Measurements from ENCODE around the gene MYOM3.

Gene MYOM3

DNA sequence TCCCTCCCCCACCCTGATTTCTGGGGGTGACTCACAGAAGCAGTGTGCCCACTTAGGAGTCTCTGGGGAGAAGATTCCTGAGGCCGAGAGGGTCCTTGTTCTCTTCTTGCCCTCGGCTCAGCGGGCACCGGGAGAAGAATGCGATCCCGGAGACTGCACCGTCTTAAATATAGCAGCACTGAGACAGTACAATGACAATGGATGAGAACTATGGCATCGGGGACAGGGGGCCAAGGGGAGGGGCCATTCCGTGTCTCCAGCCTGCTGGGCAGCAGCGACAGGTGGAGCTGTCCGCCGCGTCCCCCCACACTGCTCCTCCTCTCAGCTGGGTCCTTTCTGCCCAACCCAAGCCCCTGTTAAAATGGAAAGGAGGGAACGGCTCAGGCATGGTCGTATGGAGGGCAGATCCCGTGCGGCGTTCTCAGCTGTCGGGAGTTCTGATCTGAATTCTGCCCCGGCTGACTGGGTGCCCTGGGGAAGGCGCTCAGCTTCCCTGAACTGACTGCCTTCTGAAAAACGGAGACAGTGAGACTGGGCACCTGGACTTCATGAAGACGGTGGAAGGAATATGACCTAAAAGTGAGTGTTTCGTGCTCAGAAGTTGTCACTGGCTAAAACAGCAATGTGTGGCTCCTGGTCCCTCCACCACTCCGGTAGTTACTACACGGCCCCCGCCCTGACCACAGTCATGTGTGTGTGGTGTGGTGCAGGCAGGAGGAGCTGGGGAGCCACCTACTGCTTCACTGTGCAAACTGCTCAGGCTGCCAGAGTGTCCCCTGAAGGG, at the start of gene MYOM3:
MYOM3 (minus strand) TSS at position 140 of the 784 bp plus-strand sequence. CDS start 3,499 bp downstream, outside the sequence.
- peak; percentile 51 for DNase-seq (ENCODE audit: low spot score)

DNA sequence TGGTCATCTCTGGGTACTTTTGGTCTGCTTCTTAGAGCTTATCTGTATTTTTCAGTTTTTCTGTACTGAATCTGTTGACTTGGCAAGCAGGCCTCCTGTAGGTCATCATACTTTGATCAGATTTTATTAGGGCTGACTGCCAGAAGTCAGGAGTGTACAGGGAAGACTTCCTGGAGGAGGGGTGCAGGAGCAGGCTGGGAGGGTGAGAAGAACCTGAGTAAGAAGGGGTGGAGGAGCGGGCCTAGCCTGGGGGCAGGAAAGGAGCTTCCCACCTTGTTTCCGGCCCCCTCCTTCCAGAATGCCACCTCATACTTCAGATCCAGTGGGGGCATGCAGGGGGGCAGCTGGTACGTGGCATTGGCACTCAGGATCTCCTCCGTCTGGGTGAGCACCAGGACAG, 49.3 kb upstream of the MYOM3 start:
- DNase-seq (ENCODE audit: low spot score): no peak

DNA sequence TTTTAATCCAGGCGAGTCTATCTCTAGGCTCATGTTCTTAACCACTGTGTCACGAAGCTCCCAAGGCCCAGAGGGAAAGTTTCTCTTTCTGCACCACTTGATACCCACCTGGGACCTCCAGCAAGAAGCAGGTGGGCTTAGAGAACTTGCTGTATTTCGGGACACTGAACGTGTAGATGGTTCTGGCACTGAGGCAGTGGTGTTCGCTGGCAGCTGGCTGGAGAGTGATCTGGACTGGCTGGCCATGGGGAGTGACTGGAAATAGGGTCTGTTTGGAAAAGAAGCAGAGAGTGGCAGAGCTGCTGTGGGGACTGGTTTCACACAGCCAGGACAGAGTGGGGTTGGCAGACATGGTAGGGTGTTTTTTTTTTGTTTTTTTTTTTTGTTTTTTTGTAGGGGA, 47.4 kb upstream of the MYOM3 start:
- DNase-seq (ENCODE audit: low spot score): no peak

DNA sequence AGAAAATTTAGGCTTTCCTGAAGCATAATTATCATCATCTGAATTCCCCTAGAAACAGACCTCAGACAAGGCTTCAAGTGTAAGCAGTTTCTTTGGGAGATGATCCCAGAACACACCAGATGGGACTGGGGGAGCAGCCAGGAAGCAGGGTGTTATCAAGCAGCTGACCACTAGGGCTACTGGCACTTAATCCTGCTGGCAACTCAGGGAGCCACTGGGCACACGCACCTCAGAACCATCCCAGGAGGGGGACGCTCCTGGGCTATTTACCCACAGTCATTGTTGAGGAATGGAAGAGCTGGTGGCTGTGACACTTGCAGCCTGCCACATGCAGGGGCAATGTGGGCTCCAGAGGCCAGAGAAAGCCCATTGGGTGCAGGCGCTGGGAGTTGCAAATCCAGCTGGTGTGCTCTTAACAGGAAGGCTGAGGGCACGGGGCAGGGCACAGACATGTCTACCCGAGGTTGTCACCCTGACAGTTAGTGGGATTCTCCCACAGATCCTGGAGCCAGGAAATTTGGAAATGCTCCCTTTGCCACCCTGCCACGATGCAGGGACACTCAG, 46.1 kb upstream of the MYOM3 start:
- DNase-seq (ENCODE audit: low spot score): no peak

DNA sequence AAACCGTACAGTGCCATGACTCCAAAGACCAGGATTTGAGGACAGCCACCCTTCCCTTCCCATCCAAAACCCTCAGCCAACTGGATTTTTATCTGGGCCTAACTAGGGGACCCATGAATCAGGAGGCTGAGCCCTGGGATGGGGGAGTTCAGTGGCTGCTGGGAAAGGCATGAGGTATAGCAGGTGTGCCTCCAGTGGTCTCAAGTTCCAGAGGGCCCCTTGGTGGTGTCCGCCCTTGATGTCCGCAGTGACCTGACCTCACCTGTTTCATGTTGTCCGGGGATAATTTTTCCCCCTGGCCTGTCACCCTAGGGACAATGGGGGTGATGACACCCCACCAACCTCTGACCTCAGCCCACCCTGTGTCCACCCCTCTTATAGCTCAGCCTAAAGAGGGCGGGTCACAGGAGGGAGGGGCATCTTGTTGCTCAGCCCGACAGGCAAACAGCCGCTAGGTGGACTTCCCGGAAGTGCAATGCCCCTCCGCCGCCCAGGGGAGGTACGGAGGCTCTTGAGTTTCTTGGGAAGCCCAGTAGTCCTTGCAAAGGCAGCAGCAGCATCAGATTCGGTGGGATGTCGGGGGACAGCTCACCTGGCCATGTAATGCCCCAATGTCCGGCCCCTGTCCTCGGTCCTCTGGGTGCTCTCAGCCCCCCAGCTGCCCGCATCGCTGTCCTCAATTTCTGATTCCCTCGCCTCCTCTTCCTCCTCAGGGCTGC, 44.8 kb upstream of the MYOM3 start:
- no peak for DNase-seq (ENCODE audit: low spot score)

DNA sequence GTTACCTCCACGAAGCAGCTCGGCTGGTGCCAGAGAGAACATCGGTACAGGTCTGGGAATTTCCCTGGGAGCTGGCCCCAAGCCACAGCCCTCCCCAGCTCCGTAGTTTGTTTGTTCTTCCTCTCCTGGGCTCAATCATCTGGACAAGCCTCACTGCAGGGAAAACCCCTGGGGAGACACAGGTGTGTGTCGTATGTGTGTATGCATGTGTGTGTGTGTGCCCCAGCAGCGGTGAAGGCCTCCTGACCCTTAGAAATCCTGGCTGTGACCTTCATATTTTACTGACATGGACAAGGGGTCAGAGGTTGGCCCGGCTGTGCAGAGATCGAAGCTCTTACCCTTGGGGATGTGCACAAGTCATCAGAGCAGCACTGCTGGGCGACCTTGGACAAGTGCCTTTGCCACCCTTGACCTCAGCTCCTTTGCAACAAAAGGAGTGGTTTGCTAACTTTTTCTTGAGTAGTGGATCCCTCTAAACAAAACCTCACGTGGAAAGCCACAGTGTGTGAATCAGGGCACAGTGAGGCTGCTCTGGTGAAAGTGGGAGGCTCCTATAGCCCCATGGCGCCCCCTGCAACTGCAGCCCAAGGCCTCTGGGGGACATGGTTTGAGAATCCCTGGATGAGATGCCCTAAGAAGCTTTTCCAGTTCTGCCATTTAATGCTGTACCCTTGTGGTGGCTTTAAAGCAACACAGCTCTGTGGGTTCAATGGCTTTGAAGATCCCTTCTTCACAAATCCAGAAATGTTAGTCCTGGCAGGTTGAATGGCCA, 43.3 kb upstream of the MYOM3 start:
- no peak for DNase-seq (ENCODE audit: low spot score)

DNA sequence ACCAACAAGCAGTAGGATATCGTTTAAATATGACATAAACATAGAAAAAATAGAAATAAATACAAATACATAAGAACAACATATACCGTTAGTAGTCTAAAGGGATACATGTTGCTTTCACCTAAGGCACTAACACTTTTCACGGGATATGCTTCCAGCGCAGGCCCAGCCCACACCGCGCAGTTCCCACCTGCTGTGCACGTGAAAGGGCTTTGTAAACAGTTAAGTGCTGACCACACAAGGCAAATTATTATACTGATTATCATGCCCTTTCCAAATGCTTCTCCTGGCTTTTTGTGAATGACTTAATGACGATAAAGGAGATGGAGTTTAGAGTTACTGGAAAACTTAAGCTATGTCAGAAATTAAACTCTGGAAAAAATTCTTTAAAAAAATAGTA, 42.3 kb upstream of the MYOM3 start:
- DNase-seq (ENCODE audit: low spot score): no peak

DNA sequence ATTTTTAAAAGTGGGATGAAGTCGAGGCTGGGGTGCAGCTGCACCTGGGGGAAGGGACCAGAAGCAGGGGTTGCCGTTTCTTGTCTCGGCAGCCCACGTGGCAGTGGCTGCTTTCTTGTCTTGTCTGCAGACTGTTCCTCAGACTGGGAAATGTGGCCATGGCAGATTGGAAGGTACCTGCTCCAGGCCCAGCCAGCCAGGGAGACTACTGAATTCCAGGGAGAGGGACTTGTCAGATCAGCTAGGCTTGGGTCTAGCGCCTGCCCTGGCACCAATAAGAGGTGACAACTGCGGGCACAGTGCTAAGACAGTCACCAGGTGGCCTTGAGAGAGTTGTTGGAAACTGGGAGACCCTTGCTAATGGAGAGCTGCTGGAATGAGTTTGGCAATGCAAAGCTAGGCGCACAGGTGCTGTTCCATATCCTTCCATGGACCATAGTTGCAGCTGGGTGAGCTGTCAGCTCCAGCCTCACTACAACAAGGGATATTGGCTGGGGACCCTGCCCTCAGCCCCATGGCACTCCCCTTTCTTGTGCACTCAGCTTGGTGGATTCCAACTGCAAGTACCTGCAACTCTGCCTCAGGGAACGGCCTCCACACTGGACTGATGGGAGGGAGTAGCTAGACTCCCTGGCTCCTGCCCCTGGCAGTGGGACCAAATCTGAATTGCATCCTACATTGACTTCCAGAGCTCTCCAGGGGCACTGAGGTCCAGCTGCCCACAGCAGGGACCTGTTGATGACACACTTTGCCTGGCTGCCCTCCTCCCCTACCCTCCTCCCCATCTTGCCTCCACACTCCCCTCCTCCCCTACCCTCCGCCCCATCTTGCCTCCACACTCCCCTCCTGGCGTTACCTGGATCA, 40.9 kb upstream of the MYOM3 start:
- no peak for DNase-seq (ENCODE audit: low spot score)

DNA sequence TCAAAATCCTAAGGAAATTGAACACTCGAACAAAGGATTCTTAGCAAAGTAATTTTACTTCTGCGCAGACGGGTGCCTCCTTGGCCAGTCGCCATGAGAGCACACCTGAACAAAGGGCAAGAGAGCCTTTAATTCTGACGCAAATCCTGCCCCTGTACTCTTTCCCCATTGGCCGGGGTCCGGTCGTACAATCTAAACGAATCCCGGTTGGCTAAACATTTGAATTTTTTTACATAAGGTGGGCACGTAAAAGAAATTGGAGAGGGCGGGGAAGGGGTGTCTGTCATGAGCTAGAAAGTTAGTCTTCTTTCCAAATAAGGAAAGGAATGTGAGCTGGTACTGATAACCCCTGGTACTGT, 39.2 kb upstream of the MYOM3 start:
- no peak for DNase-seq (ENCODE audit: low spot score)

DNA sequence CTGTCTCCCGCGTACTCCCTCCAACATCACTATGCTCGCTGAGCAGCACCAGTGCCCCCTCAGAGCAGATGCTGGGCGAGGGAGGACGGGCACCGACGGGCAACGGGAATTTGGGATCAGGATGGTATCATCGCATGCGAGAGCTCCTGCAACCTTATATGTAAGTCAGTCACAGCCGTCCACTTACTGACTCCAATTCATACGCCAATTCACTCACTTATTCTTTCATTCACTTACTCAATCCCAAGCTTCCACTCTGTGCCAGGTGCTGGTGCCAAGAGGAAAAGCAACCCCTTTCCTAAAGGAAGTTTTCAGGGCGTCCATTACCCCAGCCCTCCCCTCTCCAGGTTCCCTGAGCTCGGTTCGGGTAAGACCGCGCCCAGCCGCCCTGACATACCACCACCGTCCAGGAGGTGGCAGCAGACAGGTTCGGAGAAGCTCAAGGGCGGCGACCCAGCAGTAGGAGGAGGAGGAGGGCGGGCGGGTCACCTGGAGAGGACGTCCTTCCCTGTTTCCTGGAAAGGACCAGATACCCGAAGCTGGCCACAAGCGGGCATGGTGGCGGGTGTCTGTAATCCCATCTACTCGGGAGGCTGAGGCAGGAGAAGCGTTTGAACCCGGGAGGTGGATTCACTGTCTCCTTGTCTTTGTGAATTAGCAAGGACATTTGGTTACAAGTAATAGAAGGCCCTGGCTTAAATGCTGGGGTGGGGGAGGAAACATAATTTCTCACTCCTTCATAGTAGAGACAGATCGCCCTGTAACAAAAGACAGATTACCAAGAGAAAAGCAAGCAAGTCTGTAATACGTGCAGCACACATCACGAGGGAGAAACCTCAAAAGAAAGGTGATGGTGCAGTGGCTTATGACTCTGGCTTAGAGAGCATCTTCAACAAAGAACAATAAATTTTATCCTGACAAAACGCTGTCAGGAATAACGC, 38.6 kb upstream of the MYOM3 start:
- DNase-seq (ENCODE audit: low spot score): peak; percentile 56

DNA sequence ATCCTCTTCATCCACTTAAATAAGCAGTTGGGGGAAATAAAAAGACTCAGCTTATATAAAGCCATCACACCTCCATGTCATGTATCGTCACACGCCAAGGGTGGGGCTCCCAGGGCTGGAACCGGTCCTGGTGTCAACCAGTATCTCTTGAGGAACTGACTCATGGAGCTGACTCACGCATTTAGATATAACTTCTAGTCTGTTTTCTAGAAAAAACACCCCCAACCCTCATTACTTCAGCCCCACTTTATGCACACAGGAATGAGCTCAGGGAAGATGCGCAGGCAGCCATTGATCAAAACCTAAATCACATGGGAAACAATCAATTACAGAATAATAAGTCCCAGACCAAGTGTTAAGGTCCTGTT, 37.9 kb upstream of the MYOM3 start:
- DNase-seq (ENCODE audit: low spot score): peak; percentile 37

DNA sequence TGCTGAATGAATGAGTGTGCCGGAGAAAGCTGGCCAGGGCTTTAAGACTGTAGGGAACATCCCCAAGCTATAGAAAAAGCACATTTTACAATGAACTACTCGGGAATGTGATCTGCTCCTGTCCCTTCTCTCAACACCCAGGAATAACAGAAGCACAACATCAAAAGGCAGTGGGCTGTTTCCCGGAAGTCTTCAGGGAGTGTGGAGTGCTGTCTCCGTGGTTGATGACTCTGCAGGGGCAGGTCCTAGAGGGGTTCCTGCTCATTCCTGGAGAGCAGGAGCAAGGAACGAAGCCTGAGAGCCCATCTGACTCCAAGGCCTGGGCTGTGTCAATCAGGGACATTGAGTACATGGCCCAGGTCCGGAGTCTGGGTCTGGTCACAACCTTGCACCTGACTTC, 35.9 kb upstream of the MYOM3 start:
- no peak for DNase-seq (ENCODE audit: low spot score)

DNA sequence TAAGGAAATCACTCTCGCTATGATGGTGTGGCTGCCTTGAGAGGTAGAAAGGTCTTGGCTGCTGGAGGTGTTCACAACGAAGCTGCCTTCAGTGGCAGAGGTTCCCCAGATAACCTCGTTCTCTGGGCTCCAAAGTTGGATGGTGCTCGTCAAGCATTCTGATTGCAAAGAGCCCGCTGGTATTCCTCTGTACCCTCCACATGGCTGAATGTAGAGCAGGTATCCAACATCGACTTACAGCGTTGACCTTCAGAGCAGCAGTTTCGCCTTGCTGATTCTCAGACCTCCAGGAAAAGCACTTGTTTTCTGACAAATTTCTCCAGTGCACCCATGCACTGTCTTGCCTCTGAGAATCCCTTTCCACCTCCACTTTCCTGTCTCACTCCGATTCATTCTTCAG, 35.3 kb upstream of the MYOM3 start:
- no peak for DNase-seq (ENCODE audit: low spot score)

DNA sequence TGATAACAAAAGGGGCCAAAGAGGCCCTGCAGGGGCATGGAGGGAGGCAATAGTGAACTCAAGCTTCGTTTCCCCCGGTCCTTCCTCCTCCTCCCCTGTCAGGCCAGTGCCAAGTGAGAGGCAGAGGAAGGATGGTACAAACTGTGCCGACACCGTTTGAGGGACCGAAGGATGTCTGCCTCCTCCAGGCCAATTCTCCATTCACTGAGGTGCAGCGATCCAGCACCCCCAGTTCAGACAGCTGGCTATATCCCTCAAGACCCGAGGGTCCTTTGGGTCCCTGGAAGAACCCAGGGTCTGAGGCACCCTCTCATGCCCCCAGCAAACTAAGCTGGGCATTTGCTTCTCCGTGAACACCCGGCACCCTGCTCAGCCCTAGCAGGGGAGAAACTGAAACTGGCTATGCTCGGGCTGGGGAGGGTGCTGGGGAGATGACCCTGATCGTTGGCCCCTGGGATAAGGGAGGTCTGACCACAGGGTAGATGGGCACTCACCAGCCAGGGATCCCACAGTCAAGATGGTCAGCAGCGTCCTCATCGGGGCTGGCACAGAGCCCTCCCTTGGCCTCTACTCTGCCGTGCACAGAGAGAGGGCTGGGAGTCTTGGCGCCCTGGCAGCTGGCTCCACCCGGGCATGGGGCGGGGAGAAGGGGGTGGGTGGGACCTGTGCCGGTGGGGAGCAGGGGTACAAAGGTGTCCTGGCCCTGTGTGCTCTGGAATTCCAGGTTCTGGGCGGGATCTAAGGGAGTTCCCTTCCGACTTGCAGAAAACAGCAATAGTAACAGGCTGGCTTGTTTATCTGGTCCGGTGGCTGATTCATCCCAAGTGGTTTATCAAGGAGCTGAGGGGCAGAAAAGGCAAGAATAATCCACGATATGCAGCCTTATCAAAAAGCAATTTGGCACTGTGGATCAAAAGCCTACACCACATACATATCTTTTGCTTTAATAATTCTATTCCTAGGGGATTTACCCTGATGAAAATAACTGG, 30.9 kb upstream of the MYOM3 start, which contains the start of gene IL22RA1:
IL22RA1 (minus strand) TSS at position 595 of the 989 bp plus-strand sequence; CDS start at position 537, 58 bp downstream.
- no peak for DNase-seq (ENCODE audit: low spot score)

DNA sequence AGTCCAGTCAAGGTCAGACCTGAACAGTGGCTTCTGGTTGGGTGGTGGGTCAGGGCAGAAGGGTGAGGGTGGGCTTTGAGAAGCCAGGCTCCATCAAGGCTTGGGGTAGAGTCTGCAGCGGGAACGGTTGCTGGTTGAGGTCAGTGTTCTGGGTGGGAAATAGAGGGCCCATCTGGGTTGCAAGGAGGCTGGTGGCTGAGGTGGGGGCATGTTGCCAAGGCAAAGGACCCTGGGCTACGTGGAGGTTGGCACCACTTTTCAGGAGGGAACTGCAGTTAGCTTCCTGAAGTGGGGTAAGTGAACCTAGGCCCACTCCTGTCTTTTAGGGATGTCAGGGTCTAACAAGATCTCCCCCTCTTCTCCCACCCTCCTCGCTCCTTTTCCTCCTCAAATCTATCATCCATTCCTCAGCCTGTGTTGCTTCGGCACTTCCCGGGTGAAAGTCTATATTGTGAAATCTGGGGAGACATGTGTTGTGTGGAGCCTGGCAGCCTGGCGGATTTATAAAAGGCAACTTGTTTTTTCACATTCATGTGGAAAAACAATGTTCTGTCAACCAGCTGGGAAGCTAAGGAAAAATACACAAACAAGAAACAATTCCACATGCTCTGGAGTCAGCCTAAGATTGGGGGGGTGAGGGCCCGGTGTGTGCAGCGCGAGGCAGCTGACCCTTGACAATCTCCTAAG, 29.5 kb upstream of the MYOM3 start:
- no peak for DNase-seq (ENCODE audit: low spot score)

DNA sequence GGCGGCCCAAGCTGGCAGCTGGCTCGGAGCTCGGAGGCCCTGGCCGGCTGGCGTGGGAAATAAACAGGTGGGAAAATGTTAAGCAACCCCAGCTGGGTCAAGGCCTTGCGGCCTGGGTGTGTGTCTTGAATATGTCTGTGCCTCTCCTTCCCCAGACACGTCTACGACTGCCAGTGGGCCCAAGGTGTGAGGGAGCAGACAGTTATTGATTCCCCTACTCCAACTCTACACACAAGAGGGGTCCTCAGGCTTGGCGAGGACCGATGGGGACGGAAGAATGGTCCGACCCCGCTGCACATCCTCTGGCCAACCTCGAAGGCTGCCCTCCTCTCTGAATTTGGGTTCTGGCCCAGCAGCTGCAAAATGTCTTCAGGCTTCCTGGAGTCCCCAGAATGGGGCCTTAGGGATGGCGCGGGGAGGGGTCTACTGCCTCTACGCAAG, 28.8 kb upstream of the MYOM3 start:
- no peak for DNase-seq (ENCODE audit: low spot score)

DNA sequence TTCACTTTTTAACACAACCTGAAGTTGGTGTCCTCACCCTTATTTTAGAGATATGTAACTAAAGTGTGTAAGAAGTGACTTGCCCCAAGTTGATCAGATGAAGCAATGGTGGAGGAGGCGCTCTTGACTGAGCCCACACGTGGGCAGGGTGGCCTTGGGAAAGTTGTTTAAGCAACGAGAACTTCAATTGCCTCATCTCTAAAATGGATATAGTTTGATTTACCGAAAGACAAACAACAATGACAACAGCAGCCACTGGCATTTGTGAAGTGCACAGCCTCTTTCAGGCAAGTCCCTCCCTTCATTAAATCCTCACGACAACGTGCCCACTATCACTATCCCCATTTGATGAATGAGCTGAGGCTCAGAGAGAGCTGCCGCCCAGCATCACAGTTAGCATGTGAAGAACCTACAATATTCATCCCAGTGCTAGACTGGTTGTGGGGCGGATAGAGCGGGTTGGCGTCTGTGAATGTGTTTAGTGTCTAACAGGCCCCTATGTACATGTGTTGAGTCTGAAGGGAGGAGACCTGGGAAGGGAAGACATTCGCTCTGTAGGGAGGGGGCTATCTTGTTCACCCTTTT, 28.0 kb upstream of the MYOM3 start:
- no peak for DNase-seq (ENCODE audit: low spot score)

DNA sequence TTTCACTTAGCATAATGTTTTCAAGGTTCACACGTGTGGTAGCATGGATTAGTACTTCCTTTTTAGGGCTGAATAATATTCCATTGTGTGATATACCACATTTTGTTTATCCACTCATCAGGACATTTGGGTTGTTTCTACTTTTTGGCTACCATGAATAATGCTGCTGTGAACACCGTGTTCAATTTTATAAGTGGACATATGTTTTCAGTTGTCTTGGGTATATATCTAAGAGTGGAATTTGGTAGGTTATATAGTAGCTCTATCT, 27.2 kb upstream of the MYOM3 start:
- no peak for DNase-seq (ENCODE audit: low spot score)
